ENCODE measurements around the gene ZNF544. TPM values are rescaled to one million over a fixed set of nuclear protein-coding genes. Genes with fewer than 3 reads are reported as not detected.

ZNF544 gene
- total RNA-seq, 6 experiments from 2014 or later, result 6.1 to 16.5 (median 10.7) TPM

DNA sequence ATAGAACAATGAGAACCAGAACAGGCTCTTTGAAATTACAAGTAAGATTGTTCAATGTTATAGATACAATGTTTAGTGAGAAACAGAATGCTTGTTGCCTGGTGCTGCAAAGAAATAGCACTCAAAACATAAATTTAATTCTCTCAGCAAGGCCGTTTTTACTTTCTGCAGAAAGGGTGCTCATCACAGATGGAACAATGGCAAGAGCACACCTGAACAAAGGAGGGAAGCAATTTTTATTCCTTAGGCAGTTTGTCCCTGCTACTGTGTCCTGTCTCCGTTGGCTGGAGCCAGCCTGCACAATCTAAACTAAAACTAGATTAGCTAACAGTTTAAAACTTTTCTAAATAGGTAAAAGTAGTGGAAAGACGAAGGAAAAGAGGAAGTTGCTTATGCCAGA lies 39.6 kb downstream of the ZNF544 start:
- TF ChIP-seq POLR2A (IDR thresholded peaks at IDR 0.05), result no peak
- TF ChIP-seq CTCF (IDR thresholded peaks at IDR 0.05), result no peak
- intact Hi-C loops (cut with DNase I), result no loop called here
- ATAC-seq (no peak), DNase-seq (no peak)
- peaks cover 0 to 48% (median 19%) of the 10 kb centered on the region in 4 donors for H3K9me3 ChIP-seq
- H3K4me1 ChIP-seq, result no peaks in the 10 kb centered on the region
- H3K36me3 ChIP-seq, result peaks cover 0 to 4% (median 0%) of the 10 kb centered on the region in 4 donors
- no peaks in the 10 kb centered on the region for H3K27me3 ChIP-seq
- WGBS (ENCODE audit: insufficient coverage, low coverage, low lambda C conversion rate, missing lambda C conversion rate), result 89% methylated on average over 3 of the region's 3 CpGs
- H3K4me3 ChIP-seq, result no peak overlapping the region
- H3K27ac ChIP-seq, result no peak overlapping the region

DNA sequence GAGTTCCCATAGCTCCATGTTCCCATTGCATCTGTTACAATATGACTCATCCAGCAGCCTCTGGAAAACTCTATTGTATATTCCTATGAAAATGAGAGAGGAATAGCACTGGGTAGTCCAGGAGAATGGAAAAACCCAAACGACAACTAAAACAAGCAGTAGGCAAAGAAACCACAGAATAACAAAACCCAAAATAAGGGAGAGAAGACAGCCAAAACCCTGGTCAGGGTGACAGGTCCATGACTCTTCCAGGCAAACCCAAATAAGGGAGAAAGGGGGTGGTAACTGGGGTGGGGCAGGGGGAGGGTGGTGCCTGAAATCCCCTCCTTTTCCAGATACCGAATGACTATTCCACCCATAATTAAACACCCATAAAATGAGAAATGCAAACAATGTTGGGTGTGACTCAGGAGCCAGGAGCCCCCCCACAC lies 46.1 kb downstream of the ZNF544 start:
- Histone ChIP-seq H3K27me3 (no peaks in the 10 kb centered on the region), H3K36me3 (peaks cover 0 to 5% (median 0%) of the 10 kb centered on the region in 4 donors), H3K4me3 (no peak overlapping the region), H3K4me1 (peaks cover 0 to 4% (median 0%) of the 10 kb centered on the region in 4 donors), H3K9me3 (peaks cover 0 to 9% (median 4%) of the 10 kb centered on the region in 4 donors), H3K27ac (no peak overlapping the region)
- no peak for TF ChIP-seq CTCF (IDR thresholded peaks at IDR 0.05)
- no peak for TF ChIP-seq POLR2A (IDR thresholded peaks at IDR 0.05)
- DNase-seq, result no peak
- 100% methylated on average over 1 of the region's 2 CpGs for WGBS (ENCODE audit: insufficient coverage, low coverage, low lambda C conversion rate, missing lambda C conversion rate)
- intact Hi-C loops (cut with DNase I), result no loop called here
- ATAC-seq, result no peak

GRCh38 chr19:58275564-58275963 lies 46.9 kb downstream of the ZNF544 start:
- intact Hi-C loops (cut with DNase I), result no loop called here
- no peak overlapping the region for H3K4me3 ChIP-seq

GRCh38 chr19:58277197-58277596 lies 48.5 kb downstream of the ZNF544 start:
- DNase-seq (no peak), ATAC-seq (no peak)
- Histone ChIP-seq H3K4me3 (no peak overlapping the region), H3K27me3 (no peaks in the 10 kb centered on the region), H3K36me3 (peaks cover 0 to 2% (median 0%) of the 10 kb centered on the region in 4 donors), H3K9me3 (peaks cover 0 to 5% (median 0%) of the 10 kb centered on the region in 4 donors), H3K4me1 (peaks cover 0 to 6% (median 0%) of the 10 kb centered on the region in 4 donors), H3K27ac (no peak overlapping the region)
- 100% methylated on average over 1 of the region's 7 CpGs for WGBS (ENCODE audit: insufficient coverage, low coverage, low lambda C conversion rate, missing lambda C conversion rate)
- intact Hi-C loops (cut with DNase I), result no loop called here
- TF ChIP-seq CTCF (IDR thresholded peaks at IDR 0.05) (no peak), POLR2A (IDR thresholded peaks at IDR 0.05) (no peak)

More at GRCh38 chr19:58275564-58275963, 46.9 kb downstream of the ZNF544 start:
- DNase-seq, result no peak
- no peak for ATAC-seq
- Histone ChIP-seq H3K9me3 (peaks cover 0 to 8% (median 3%) of the 10 kb centered on the region in 4 donors), H3K4me1 (peaks cover 0 to 6% (median 0%) of the 10 kb centered on the region in 4 donors), H3K36me3 (peaks cover 0 to 5% (median 0%) of the 10 kb centered on the region in 4 donors), H3K27ac (no peak overlapping the region), H3K27me3 (no peaks in the 10 kb centered on the region)
- no peak for TF ChIP-seq CTCF (IDR thresholded peaks at IDR 0.05)
- no peak for TF ChIP-seq POLR2A (IDR thresholded peaks at IDR 0.05)
- WGBS (ENCODE audit: insufficient coverage, low coverage, low lambda C conversion rate, missing lambda C conversion rate), result 89% methylated on average over 3 of the region's 3 CpGs

Data from right lobe of liver (tissue), 6 donors.